GM12892 (cell line): ENCODE measurements around the gene SPRTN.

ENCODE experiments used
- POLR2A ChIP-seq: IDR thresholded peaks from 2 replicates; pipeline ENCODE4 v1.6.1; 2011; ENCODE audit warnings: low read depth, low read length, control low read depth
- POLR2AphosphoS5 ChIP-seq: IDR thresholded peaks from 2 replicates; pipeline ENCODE4 v1.6.1; 2011; ENCODE audit warnings: low read depth, low read length, control low read depth

GRCh38 chr1:231395076-231395997 is 57.2 kb downstream of the SPRTN start:
- no peak for TF ChIP-seq POLR2A
- no peak for TF ChIP-seq POLR2AphosphoS5
